GM18858 (cell line): ENCODE results near the gene ALDH1B1.
"Not testable (repeated sequence)": the region's sequence is repeated elsewhere in the genome, so short reads cannot be mapped to it uniquely, and the experiment has no call there.

Experiments
- ATAC-seq: cut with Tn5 transposase; IDR thresholded peaks from one replicate; pipeline ENCODE4 v1.9.1; 2021; ENCODE audit not compliant: unreplicated experiment

The ALDH1B1 gene

DNA sequence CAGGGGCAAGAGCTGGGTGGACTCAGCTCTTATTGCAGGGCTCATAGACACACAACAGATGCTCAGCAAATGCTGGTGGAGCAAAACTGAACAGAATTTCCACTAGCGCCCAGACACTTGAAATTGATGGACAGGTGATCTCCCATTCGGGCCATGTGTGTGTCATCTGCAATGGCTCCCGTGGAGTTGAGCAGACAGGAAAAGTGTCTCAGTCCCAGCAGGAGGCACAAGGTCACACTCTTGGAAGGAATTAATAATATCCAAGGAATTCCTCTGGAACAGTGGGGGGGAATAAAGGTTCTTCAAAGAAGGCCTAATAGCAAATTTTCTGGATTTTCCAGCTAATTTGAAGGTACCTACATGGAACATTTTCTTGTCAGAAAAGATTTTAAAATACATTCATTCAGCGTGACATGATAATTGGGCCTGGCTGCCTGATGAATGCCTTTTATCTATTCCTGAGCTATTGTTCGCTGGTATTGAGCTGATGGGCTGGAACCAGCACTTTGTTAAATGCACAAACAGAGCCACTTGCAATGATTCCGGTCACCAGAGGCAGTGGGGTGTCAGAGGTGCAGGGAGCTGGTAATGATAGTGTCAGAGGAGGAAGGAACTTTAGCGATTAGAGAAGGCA lies 31.5 kb upstream of the ALDH1B1 start:
- ATAC-seq, result no peak

- no peak for ATAC-seq
Observed at GRCh38 chr9:38361473-38361850, 31.0 kb upstream of the ALDH1B1 start.

- ATAC-seq, result no peak
Observed at GRCh38 chr9:38362852-38363588, 29.5 kb upstream of the ALDH1B1 start.

DNA sequence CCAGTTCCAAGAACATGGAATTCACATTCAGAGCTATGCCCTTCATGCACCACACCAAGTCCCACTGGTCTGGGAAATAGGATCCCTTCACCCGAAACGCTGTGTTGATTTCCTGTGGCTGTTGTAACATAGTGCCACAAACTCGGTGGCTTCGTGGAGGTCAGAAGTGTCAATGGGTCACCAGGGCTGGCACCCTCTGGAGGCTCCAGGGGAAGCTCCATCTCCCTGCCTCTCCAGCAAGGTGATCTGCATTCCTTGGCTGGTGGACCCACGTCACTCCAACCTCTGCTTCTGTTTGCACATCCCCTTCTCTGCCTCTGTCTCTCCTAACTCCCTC lies 28.9 kb upstream of the ALDH1B1 start:
- no peak for ATAC-seq

DNA sequence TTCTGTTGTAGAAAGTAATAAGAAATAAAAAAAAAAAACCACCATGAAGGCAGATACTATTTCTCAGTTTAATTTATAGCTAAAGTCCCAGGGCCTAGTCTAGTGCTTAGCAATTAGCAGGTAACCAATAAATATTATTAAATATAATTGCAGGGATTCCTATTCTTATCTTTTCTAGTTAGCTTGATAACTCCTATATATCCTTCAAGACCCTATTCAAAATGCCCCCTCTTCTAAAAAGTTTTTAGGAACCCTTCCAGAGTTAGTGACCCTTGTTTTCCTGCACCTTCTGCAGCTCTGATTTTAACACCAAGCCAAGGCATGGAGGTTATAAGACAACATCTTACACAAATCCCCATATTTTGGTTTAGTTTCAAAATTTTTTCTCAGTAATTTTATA lies 24.6 kb upstream of the ALDH1B1 start:
- ATAC-seq, result no peak

DNA sequence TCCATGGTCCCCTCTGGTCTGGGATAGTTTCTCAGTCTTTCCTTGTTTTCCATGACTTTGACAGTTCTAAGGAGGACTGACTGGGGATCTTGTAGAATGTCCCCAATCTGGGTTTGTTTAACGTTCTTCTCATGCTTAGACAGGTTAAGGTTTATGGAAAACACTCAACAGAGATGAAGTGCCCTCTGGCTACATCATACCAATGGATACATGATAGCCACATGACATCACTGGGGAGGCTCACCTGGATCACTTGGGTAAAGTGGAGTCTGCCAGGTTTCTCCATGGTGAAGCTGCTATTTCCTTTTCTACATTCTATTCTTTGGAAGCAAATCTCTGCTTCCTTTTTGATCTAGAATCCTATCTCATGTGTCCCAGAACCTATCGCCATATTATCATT lies 23.8 kb upstream of the ALDH1B1 start:
- no peak for ATAC-seq

GRCh38 chr9:38370176-38370575 lies 22.3 kb upstream of the ALDH1B1 start:
- ATAC-seq, result no peak

DNA sequence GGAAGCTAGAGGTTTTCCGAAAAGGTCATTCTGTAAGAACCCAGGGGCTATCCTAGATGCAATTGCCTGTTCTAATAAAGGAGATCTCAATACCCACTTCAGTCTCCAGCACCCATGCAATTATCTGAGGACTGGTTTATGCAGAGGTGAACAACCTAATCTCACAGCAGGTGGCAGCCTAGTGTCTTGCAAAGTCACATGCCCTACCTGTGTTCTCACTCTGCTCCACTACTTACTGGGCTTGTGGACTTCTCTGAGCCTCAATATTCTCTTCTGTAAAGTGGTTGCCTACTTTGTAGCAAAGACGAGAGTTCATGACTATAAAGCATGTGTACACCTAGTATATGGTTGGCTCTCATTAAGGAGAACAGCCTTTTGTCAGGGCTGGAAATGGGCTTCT lies 21.0 kb upstream of the ALDH1B1 start:
- peak; percentile 63 for ATAC-seq

DNA sequence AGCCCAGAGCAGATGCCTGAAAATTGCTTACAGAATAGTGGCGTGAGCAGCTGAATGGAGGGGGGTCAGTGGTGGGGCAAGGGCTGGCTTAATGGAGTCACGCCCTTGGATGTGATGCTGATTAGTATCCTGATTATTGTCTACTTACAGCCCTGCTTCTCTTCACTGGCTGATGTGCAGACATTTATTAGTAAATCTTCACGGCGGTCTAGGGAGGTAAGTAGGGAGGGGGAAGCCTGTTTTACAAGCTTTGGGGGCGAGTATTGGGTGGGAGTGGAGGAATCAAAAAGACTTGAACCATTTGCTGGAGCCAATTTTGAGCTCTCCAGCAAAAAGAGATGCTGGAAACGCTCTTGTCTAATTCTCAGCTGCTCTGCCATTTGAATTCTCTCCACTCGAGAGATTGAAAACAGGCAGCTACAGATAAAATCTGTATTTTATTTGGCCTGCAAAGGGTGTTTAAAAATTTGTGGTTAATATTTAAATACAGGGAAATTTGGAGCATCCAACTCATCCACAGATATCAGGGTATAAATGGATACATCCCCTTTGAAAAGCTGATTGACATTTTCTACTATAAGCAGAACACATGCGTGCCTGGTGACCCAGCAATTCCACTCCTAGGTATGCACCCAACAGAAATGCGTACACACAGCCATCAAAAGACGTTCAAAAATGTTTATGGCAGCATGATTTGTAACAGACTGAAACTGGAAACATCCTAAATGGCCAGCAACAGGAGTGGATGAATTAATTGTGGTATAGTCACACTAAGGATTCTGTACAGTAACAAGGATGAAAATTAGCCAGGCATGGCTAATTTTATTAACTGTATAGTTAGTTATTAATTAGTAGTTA lies 19.5 kb upstream of the ALDH1B1 start:
- ATAC-seq, result no peak

- ATAC-seq, result no peak
Observed at GRCh38 chr9:38373679-38374078, 18.8 kb upstream of the ALDH1B1 start.

GRCh38 chr9:38374847-38375571 lies 17.5 kb upstream of the ALDH1B1 start:
- ATAC-seq, result no peak

GRCh38 chr9:38375572-38375963 lies 16.9 kb upstream of the ALDH1B1 start:
- no peak for ATAC-seq

DNA sequence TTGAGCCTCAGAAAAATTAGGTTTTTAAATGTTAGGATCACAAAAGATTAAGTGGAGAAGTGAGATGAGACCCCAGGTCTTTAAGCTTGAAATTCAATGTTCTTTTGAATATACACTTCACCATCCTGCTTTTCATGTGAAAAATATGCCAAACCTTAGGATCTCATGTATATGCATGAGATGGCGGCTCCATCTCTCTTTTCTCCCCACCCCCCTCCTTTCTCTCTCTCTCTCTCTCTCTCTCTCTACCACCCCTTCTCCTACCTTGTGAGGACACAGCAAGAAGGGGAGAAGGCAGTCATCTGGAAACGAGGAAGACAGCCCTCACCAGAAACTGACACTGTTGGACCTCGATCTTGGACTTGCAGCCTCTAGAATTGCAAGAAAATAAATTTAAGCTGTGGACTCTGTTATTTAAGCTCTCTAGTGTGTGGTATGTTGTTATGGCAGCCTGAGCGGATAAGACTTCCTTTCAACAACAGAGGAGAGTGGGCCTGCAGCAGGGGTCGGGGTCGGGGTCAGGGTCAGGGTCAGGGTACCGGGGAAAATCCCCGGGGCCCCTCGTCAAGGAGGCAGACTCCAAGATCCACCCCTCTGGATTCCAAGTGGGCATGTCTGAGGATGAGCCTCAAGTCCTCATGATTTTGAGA lies 16.4 kb upstream of the ALDH1B1 start:
- no peak for ATAC-seq

- ATAC-seq, result not testable (repeated sequence)
Observed at GRCh38 chr9:38377336-38378083, 15.0 kb upstream of the ALDH1B1 start.

DNA sequence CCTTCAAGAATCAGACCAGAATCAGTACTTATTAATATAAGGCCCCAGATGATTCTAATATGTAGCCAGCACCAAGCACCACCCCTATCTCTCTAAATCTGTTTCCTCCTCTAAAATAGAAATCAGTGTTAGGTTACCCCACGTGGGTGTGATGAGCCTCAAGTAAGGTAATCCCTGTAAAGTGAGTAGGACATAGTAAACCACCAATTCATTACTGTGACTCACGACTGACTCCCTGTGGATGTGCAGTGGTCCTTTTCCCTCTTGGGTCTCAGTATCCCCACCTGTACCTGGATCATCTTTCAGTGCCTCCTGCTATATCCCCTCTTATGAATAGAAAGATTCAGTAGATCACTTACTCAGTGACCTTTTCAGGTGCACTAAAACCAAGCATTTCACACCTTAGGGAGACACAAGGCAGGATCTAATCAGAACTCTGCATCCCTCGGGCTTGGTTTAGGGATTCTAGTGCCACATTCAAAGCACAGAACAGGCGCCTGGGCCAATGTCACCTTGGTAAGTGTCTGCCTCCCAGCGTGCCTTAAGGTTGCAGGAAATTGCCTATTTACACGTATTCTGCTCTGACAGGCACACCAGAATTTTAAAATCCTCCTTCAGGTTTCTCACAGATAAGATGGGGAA lies 12.2 kb upstream of the ALDH1B1 start:
- ATAC-seq, result no peak

DNA sequence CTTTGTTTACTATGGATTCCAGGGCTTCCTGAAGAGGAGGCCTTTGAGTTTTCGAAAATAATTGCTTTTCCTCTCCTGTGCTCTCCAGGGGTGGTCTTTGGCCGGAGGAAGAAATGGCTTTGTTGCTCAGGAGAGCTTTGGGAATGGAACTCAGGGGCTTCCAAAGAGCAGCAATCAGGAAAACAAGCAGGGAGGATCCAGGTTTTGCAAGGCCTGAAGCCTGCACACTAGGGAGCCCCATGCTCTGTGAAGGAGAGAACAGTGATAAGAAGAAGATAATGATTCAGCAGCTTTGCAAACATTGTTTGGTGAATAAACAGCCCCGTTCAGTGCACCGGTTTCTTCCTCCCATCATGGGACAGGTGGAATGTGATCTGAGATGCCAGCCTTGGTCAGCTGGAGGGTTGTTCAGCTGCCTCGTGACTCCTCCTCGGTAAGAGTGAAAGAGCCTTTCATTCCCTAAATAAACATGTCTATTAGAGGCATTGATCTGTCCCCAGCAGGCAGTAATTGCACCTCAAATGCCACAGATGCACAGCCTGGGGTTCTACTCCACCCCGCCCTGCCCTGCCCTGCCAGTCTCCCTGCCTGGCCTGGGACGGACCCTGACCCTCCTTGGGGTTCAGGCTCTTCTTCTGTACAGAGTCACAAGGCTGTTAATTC lies 11.5 kb upstream of the ALDH1B1 start:
- ATAC-seq, result no peak

DNA sequence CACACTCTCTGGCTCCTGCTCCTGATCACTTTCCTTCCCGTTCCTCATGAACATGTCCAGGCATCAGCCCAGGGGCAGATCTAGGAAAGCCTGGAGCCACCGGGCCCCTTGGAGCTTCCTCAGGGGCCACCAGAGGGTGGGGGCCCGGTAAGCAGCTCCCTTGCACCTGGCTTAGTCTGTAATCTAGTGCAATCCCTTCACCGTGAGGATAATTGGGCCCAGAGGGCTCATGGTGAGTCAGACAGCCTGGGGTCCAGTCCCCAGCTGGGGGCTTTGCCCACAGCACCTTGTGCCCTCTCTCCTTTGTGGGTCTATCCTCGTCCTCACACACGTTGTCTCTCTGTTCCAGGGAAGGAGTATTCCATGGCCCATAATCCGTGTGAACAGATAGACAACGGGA lies 10.4 kb upstream of the ALDH1B1 start:
- no peak for ATAC-seq

DNA sequence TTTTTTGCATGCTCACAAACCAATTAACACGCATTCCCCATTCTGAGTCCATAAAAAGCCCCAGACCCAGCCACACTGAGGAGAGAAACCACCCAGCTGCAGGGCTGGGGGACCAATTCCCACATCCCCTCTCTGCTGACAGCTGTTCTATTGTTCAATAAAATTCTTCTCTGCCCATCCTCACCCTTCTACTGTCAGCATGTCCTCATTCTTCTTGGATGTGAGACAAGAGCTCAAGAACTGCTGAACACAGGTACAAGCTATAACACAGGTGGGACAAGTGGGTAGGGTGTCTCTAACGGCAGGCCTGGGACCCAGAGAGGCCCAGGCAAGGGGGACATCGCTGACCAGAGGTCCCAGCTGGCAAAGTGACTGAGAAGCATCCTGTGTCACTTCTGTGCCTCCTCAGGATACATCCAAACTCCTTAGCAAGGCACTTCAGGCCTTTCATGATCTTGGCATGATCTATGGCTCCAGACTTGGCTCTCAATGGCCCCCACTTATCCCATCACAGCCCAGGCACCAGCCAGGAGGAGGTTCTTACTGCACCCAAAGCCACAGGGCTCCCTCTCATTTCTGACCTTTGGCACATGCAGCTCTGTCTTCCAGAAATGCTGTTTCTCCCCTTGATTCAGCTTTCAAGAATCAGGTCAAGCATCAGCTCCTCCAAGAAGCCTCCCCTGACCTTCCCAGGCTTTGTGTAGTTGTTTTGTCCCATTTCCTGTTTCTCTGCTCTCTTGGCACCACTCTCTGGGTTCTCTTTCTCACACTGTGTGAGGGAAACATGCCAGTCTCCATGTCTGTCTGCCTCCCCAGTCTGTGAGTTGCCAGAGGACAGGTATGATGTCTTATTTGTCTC lies 7.3 kb upstream of the ALDH1B1 start:
- ATAC-seq, result no peak
